SK-N-SH treated with all-trans-retinoic acid at 6 μM for 48 hours (cell line): ENCODE data around the gene MAP4K4.

Experiments used
- BACH2 ChIP-seq: fragments of 250-450 bp; sonication (Bioruptor Pico); IDR thresholded peaks from 2 replicates; pipeline ENCODE4 v1.9.0; 2021; ENCODE audit warnings: mild to moderate bottlenecking, borderline replicate concordance
- PPARA ChIP-seq: fragments of 250-450 bp; sonication (Bioruptor Pico); IDR thresholded peaks from 2 replicates; pipeline ENCODE4 v1.5.0; 2020; ENCODE audit warnings: mild to moderate bottlenecking, borderline replicate concordance
- ZFP3 ChIP-seq: fragments of 250-450 bp; sonication (Bioruptor Pico); IDR thresholded peaks from 2 replicates; pipeline ENCODE4 v1.5.0; 2020; ENCODE audit warnings: mild to moderate bottlenecking, moderate library complexity
- ZFP30 ChIP-seq: fragments of 450-650 bp; formaldehyde crosslinking; IDR thresholded peaks from 2 replicates; pipeline ENCODE4 v1.5.0; 2022; ENCODE audit warnings: mild to moderate bottlenecking, moderate library complexity

DNA sequence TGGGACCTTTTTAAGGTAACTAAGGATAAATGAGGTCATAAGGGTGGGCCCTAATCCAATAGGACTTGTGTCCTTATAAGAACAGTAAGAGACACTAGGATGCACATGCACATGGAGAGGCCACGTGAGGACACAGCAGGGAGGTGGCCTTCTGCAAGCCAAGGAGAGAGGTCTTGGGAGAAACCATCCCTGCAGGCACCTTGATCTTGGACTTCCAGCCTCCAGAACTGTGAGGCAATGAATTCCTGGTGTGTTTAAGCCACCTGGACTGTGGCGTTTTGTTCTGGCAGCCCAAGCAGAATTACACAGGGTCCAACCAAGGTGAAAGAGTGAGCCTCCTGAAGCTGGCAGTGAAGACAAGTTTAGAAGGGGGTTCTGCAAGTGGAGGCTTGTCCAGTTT lies 204.7 kb downstream of the MAP4K4 start:
- TF ChIP-seq BACH2 (CRISPR knock-in tag) (no peak), PPARA (CRISPR knock-in tag) (no peak), ZFP3 (CRISPR knock-in tag) (no peak), ZFP30 (CRISPR knock-in tag) (no peak)
